A549 (cell line): ENCODE measurements around the gene AREL1. TPM values are rescaled to one million over a fixed set of nuclear protein-coding genes. Genes with fewer than 3 reads are reported as not detected.

Experiments used
- ATAC-seq, 2 experiments: fragments of 200-7000 bp in 1 of 2; fragments of >200 bp in 1 of 2; cut with Nextera tagmentation in 1 of 2; cut with Tn5 transposase in 1 of 2; 3 replicates each; pipeline versions ENCODE4 v1.8.0 to v1.9.1; 2018 to 2020; ENCODE audit warnings: mild to moderate bottlenecking in 1 of 2, moderate library complexity in 1 of 2
- CTCF ChIA-PET: fragments of 300-600 bp; sonication (Branson Sonifier 250); formaldehyde crosslinking; extraction: SDS; loops from one replicate; lab custom pipeline; 2021; ENCODE audit warnings: antibody characterized with exemption, inconsistent platforms; lab: Yijun Ruan, JAX
- POLR2A ChIA-PET: fragments of 350-600 bp; formaldehyde crosslinking; extraction: SDS; loops from one replicate; lab custom pipeline; 2021; ENCODE audit warnings: antibody characterized with exemption, inconsistent platforms; lab: Yijun Ruan, JAX
- DNase-seq, 2 experiments: peaks; one replicate each; pipeline versions ENCODE4 v3.0.0 to v3.0.0-alpha.2; 2011 to 2016; ENCODE audit warnings: low read depth in 1 of 2, low spot score in 1 of 2
- FAIRE-seq: peaks from 2 replicates; lab custom pipeline; 2011; peaks lifted over from hg19 to GRCh38; lab: Jason Lieb, UNC
- H3K27ac ChIP-seq, 2 experiments: fragments of >200 bp; sonication (Bioruptor Twin); formaldehyde crosslinking; 3 replicates each; pipeline ENCODE4 v1.5.1; 2016 to 2017
- H3K4me1 ChIP-seq: fragments of >200 bp; sonication (Bioruptor Twin); formaldehyde crosslinking; 3 replicates; pipeline ENCODE4 v1.6.1; 2016
- H3K4me2 ChIP-seq: fragments of >200 bp; sonication (Bioruptor Twin); formaldehyde crosslinking; 3 replicates; pipeline ENCODE4 v1.6.1; 2016
- H3K4me3 ChIP-seq: fragments of >200 bp; sonication (Bioruptor Twin); formaldehyde crosslinking; 3 replicates; pipeline ENCODE4 v1.5.1; 2016
- H3K9me3 ChIP-seq: fragments of >200 bp; sonication (Bioruptor Twin); formaldehyde crosslinking; 3 replicates; pipeline ENCODE4 v1.6.1; 2016
- BCL3 ChIP-seq: fragments of >200 bp; sonication (Bioruptor Twin); formaldehyde crosslinking; IDR thresholded peaks from 3 replicates; pipeline ENCODE4 v1.6.1; 2016
- BHLHE40 ChIP-seq: IDR thresholded peaks from 2 replicates; pipeline ENCODE4 v1.6.1; 2012; ENCODE audit warnings: low read depth, low read length, inconsistent platforms
- CBX2 ChIP-seq: fragments of 200-600 bp; sonication (generic); IDR thresholded peaks from 2 replicates; pipeline ENCODE4 v1.6.1; 2016; ENCODE audit warnings: low read depth, mild to moderate bottlenecking, borderline replicate concordance
- CBX8 ChIP-seq: fragments of 200-600 bp; sonication (generic); IDR thresholded peaks from 2 replicates; pipeline ENCODE4 v1.6.1; 2016
- CEBPB ChIP-seq, 2 experiments: fragments of >200 bp in 1 of 2; sonication (Bioruptor Twin) in 1 of 2; formaldehyde crosslinking in 1 of 2; IDR thresholded peaks; 2 replicates each; pipeline ENCODE4 v1.6.1; 2012 to 2016
- CTCF ChIP-seq: fragments of >200 bp; sonication (Bioruptor Twin); formaldehyde crosslinking; IDR thresholded peaks from 3 replicates; pipeline ENCODE4 v1.5.1; 2016
- EP300 ChIP-seq, 2 experiments: fragments of >200 bp; sonication (Bioruptor Twin); formaldehyde crosslinking; IDR thresholded peaks; 2 replicates in 1 of 2; 3 replicates in 1 of 2; pipeline ENCODE4 v1.6.1; 2016 to 2017
- FOSB ChIP-seq: fragments of 250-450 bp; sonication (Bioruptor Pico); IDR thresholded peaks from 2 replicates; pipeline ENCODE4 v1.5.0; 2020; ENCODE audit warnings: mild to moderate bottlenecking, moderate library complexity
- FOSL2 ChIP-seq, 2 experiments: fragments of 450-650 bp in 1 of 2; fragments of >200 bp in 1 of 2; sonication (Bioruptor Twin) in 1 of 2; formaldehyde crosslinking; IDR thresholded peaks; 2 replicates each; pipeline versions ENCODE4 v1.5.0 to v1.6.1; 2016 to 2020; ENCODE audit warnings: mild to moderate bottlenecking in 1 of 2, moderate library complexity in 1 of 2
- FOXS1 ChIP-seq: fragments of 250-450 bp; sonication (Bioruptor Pico); IDR thresholded peaks from 2 replicates; pipeline ENCODE4 v1.5.0; 2020; ENCODE audit warnings: mild to moderate bottlenecking, moderate library complexity
- HDAC2 ChIP-seq: fragments of 200-600 bp; sonication (generic); IDR thresholded peaks from 2 replicates; pipeline ENCODE4 v1.6.1; 2016
- HOXB5 ChIP-seq: fragments of 250-450 bp; sonication (Bioruptor Pico); IDR thresholded peaks from 2 replicates; pipeline ENCODE4 v1.5.0; 2020; ENCODE audit warnings: mild to moderate bottlenecking, moderate library complexity
- JUN ChIP-seq, 2 experiments: fragments of >200 bp; sonication (Bioruptor Twin); formaldehyde crosslinking; IDR thresholded peaks; 2 replicates in 1 of 2; 3 replicates in 1 of 2; pipeline ENCODE4 v1.6.1; 2016 to 2017
- JUNB ChIP-seq: fragments of >200 bp; sonication (Bioruptor Twin); formaldehyde crosslinking; IDR thresholded peaks from 2 replicates; pipeline ENCODE4 v1.6.1; 2016
- KDM5A ChIP-seq: fragments of 200-600 bp; sonication (generic); IDR thresholded peaks from 2 replicates; pipeline ENCODE4 v1.6.1; 2016; ENCODE audit warnings: antibody characterized with exemption, mild to moderate bottlenecking
- MAFK ChIP-seq: fragments of 450-650 bp; IDR thresholded peaks from 2 replicates; pipeline ENCODE4 v1.6.1; 2014; ENCODE audit not compliant: partially characterized antibody
- MYC ChIP-seq: IDR thresholded peaks from 2 replicates; pipeline ENCODE4 v1.6.1; 2012; ENCODE audit warnings: mild to moderate bottlenecking, inconsistent platforms, low read length, improper control_type of control experiment, borderline replicate concordance
- NFE2L2 ChIP-seq: fragments of 150-350 bp; conservative IDR thresholded peaks from 2 replicates; pipeline ENCODE4 v1.6.1; 2014; ENCODE audit warnings: low read length
- NPAS2 ChIP-seq: fragments of 250-450 bp; sonication (Bioruptor Pico); IDR thresholded peaks from 2 replicates; pipeline ENCODE4 v1.8.0; 2022; ENCODE audit warnings: mild to moderate bottlenecking, moderate library complexity, borderline replicate concordance
- PHF8 ChIP-seq: fragments of 200-600 bp; sonication (generic); IDR thresholded peaks from 2 replicates; pipeline ENCODE4 v1.6.1; 2016; ENCODE audit warnings: low read depth, mild to moderate bottlenecking, antibody characterized with exemption, moderate library complexity, borderline replicate concordance
- RAD21 ChIP-seq, 2 experiments: fragments of >200 bp in 1 of 2; sonication (Bioruptor Twin) in 1 of 2; formaldehyde crosslinking in 1 of 2; IDR thresholded peaks in 1 of 2; conservative IDR thresholded peaks in 1 of 2; 2 replicates in 1 of 2; 3 replicates in 1 of 2; pipeline ENCODE4 v1.6.1; 2012 to 2018; ENCODE audit warnings: inconsistent platforms in 1 of 2
- RARB ChIP-seq: fragments of 250-450 bp; sonication (Bioruptor Pico); IDR thresholded peaks from 2 replicates; pipeline ENCODE4 v1.8.0; 2021; ENCODE audit warnings: mild to moderate bottlenecking, moderate library complexity
- RFX5 ChIP-seq: fragments of 450-650 bp; IDR thresholded peaks from 2 replicates; pipeline ENCODE4 v1.7.1; 2014; ENCODE audit warnings: antibody characterized with exemption, mild to moderate bottlenecking, moderate library complexity
- TP53 ChIP-seq: fragments of 250-450 bp; sonication (Bioruptor Pico); IDR thresholded peaks from 2 replicates; pipeline ENCODE4 v1.5.0; 2021; ENCODE audit warnings: mild to moderate bottlenecking, moderate library complexity
- ZFP36 ChIP-seq: fragments of 450-650 bp; IDR thresholded peaks from 2 replicates; pipeline ENCODE4 v1.6.1; 2014; ENCODE audit warnings: borderline replicate concordance; ENCODE audit not compliant: partially characterized antibody
- ZNF302 ChIP-seq: fragments of 250-450 bp; sonication (Bioruptor Pico); IDR thresholded peaks from 2 replicates; pipeline ENCODE4 v1.9.0; 2021; ENCODE audit warnings: inconsistent platforms, mild to moderate bottlenecking, moderate library complexity
- WGBS: methylation state at CpG from one replicate; pipeline ENCODE4 v1.1.6; 2017; ENCODE audit errors: missing lambda C conversion rate; 5-methylcytosine and 5-hydroxymethylcytosine counted together
- polyA plus RNA-seq, 4 experiments: library from polyadenylated mRNA; depleted of rRNA in 3 of 4; stranded (reverse); fragments of >200 nt; fragmentation: RNase III in 1 of 4; extraction: RNeasy Plus Mini Kit Qiagen cat#74134 plus additional on column Dnase treatment in 1 of 4; gene quantifications; 2 replicates in 3 of 4; 3 replicates in 1 of 4; pipeline ENCODE4 v1.2.3, GENCODE V29; 2011 to 2017
- TF ChIP-seq, protein P1 (sequence below): IDR thresholded peaks from 2 replicates; pipeline ENCODE4 v1.6.1; 2012

The AREL1 gene
- polyA plus RNA-seq, 2 of the 4 experiments (the other 2 are of a cell fraction) = 27.5 to 48.6 TPM

GRCh38 chr14:74636424-74637177 is 76.3 kb downstream of the AREL1 start:
- Histone ChIP-seq H3K4me2 (no peak overlapping the region), H3K4me1 (peaks cover 15% of the 10 kb centered on the region; the same call in 2 of the 3 replicates)
- POLR2A ChIA-PET = interaction anchor here (0.7 to 1.0 kb wide), 2 partner anchors 9 to 14 kb away, joined by 3 to 7 read pairs; no protein-coding TSS in a partner anchor
- WGBS = 85% methylated on average over 10 of the region's 10 CpGs
- TF ChIP-seq CBX8 (no peak), HDAC2 (no peak), RAD21 (conservative IDR thresholded peaks at IDR 0.05 in 1 of 2, IDR thresholded peaks at IDR 0.05 in 1 of 2) (no peak), RARB (CRISPR knock-in tag) (no peak), CTCF (no peak), CEBPB (IDR thresholded peaks at IDR 0.05) (no peak), TP53 (no peak), PHF8 (no peak), CBX2 (no peak), ZNF302 (CRISPR knock-in tag) (no peak), BHLHE40 (no peak), EP300 (IDR thresholded peaks at IDR 0.05) (no peak), ZFP36 (no peak)
- TF ChIP-seq, protein P1, sequence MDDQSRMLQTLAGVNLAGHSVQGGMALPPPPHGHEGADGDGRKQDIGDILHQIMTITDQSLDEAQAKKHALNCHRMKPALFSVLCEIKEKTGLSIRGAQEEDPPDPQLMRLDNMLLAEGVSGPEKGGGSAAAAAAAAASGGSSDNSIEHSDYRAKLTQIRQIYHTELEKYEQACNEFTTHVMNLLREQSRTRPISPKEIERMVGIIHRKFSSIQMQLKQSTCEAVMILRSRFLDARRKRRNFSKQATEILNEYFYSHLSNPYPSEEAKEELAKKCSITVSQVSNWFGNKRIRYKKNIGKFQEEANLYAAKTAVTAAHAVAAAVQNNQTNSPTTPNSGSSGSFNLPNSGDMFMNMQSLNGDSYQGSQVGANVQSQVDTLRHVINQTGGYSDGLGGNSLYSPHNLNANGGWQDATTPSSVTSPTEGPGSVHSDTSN = no peak
- TF ChIP-seq, all 56 proteins: peak for 0
- Histone ChIP-seq H3K27ac (peak overlapping the region in 1 of 2 experiments; percentile 26; a peak in 3 of 6 replicates), H3K4me3 (no peak overlapping the region), H3K9me3 (no peaks in the 10 kb centered on the region)
- ATAC-seq (no peak; a peak in 1 of 6 replicates), DNase-seq (no peak), FAIRE-seq (no peak)
- CTCF ChIA-PET = interaction anchor here (0.7 to 28.1 kb wide), 11 partner anchors 10 to 135 kb away, joined by 3 to 228 read pairs (median 4); partner anchors contain the start of gene LTBP2

- CTCF ChIA-PET = interaction anchor here (0.7 to 28.1 kb wide), 3 partner anchors 25 to 136 kb away, joined by 3 to 228 read pairs (median 4); partner anchors contain the start of gene LTBP2
- Histone ChIP-seq H3K9me3 (no peaks in the 10 kb centered on the region), H3K4me1 (peaks cover 15% of the 10 kb centered on the region; the same call in 2 of the 3 replicates)
- WGBS = 76% methylated on average over 3 of the region's 3 CpGs
- TF ChIP-seq MYC (no peak), NFE2L2 (no peak), RFX5 (no peak), NPAS2 (CRISPR knock-in tag) (no peak), FOSB (CRISPR knock-in tag) (no peak), KDM5A (no peak), FOSL2 (IDR thresholded peaks at IDR 0.05) (no peak), FOSL2 (CRISPR knock-in tag; IDR thresholded peaks at IDR 0.05) (no peak), ZFP36 (no peak), MAFK (no peak), FOXS1 (CRISPR knock-in tag) (no peak), JUN (IDR thresholded peaks at IDR 0.05) (no peak), JUNB (no peak), ZNF302 (CRISPR knock-in tag) (no peak), EP300 (IDR thresholded peaks at IDR 0.05) (no peak), HOXB5 (CRISPR knock-in tag) (no peak), BCL3 (no peak)
- TF ChIP-seq, all 56 proteins: peak for 0
- POLR2A ChIA-PET = interaction anchor here (0.7 kb wide), 1 partner anchor 13 kb away, joined by 7 read pairs; no protein-coding TSS in a partner anchor
- no peak overlapping the region for H3K4me3 ChIP-seq
- ATAC-seq = no peak
- no peak for DNase-seq
- FAIRE-seq = no peak
- no peak overlapping the region; a peak in 1 of 6 replicates for H3K27ac ChIP-seq
- no peak overlapping the region for H3K4me2 ChIP-seq
These were observed 77.0 kb downstream of the AREL1 start for GRCh38 chr14:74635847-74636246.
